Parathyroid adenoma (tissue), 2 donors: Measurements from ENCODE around the gene FGF8.

Experiments
- H2AFZ ChIP-seq: fragments of 300-600 bp; sonication (generic); one replicate; pipeline ENCODE4 v1.7.0; 2017; ENCODE audit warnings: antibody characterized with exemption, mild to moderate bottlenecking
- H3K27ac ChIP-seq: fragments of 300-600 bp; sonication (generic); one replicate; pipeline ENCODE4 v1.7.0; 2017
- H3K27me3 ChIP-seq: fragments of 300-600 bp; sonication (generic); one replicate; pipeline ENCODE4 v1.7.0; 2017; ENCODE audit warnings: low read length; ENCODE audit not compliant: control insufficient read depth, insufficient read depth
- H3K36me3 ChIP-seq: fragments of 300-600 bp; sonication (generic); one replicate; pipeline ENCODE4 v1.7.0; 2017; ENCODE audit warnings: low read length; ENCODE audit not compliant: control insufficient read depth, insufficient read depth
- H3K4me1 ChIP-seq: fragments of 300-600 bp; sonication (generic); one replicate; pipeline ENCODE4 v1.7.0; 2017; ENCODE audit warnings: control low read depth
- H3K4me2 ChIP-seq: fragments of 300-600 bp; sonication (generic); one replicate; pipeline ENCODE4 v1.7.0; 2017; ENCODE audit warnings: low read length
- H3K4me3 ChIP-seq: fragments of 300-600 bp; sonication (generic); one replicate; pipeline ENCODE4 v1.7.0; 2017; ENCODE audit warnings: low read depth, low read length
- H3K79me2 ChIP-seq: fragments of 300-600 bp; sonication (generic); one replicate; pipeline ENCODE4 v1.7.0; 2017; ENCODE audit warnings: control low read depth
- H3K9ac ChIP-seq: fragments of 300-600 bp; sonication (generic); one replicate; pipeline ENCODE4 v1.7.0; 2017; ENCODE audit warnings: mild to moderate bottlenecking
- H3K9me3 ChIP-seq: fragments of 300-600 bp; sonication (generic); one replicate; pipeline ENCODE4 v1.7.0; 2017; ENCODE audit warnings: low read length; ENCODE audit not compliant: control insufficient read depth
- CTCF ChIP-seq: fragments of 300-600 bp; sonication (generic); IDR thresholded peaks from one replicate; pipeline ENCODE4 v1.7.0; 2017; ENCODE audit warnings: antibody characterized with exemption, mild to moderate bottlenecking
- donor health status: primary hyperparathyroidism.

The FGF8 gene

DNA sequence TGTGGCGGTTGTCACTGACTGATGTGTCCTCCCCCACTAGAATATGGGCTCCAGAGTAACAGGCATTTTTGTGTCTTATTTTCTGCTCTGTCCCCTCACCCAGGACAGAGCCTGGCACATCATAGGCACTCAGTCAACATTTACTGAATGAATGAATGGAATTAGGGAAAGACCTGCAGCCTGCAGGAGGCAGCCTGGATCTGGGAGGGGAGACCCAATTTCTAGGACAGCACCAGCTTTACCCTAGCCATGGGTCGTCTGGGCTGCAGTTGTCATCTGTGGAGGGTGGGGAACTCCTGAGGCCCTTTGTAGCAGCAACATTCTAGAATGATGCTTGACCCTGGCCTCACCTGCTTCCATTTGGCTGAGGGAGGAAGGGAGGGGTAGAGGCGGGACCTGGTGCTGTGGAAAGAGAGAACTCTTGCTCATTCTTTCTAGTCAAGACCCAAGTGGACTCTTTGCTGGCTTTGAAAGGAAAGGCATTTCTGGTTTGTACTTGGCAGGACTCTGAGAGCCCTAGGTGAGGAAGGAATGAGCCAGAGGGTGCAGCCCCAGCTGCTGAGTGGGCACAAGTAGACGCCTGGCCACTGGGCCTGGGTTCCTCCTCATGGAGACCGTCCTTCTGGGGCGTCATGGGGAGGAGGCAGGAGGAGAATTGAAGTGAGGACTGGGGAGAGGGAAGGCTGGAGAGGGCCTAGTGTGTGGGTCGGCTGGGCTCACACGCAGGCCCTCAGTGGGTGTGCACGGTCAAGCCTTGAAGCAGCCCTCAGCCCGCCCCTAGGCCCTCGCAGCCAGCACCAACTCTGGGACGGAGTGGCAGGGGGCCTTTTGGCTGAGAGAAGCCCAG lies 8.9 kb downstream of the FGF8 start:
- no peaks in the 10 kb centered on the region for H3K9me3 ChIP-seq
- no peak overlapping the region for H3K9ac ChIP-seq
- no peak overlapping the region for H2AFZ ChIP-seq
- no peak for TF ChIP-seq CTCF
- H3K27ac ChIP-seq, result no peak overlapping the region
- H3K27me3 ChIP-seq, result no peaks in the 10 kb centered on the region
- H3K79me2 ChIP-seq, result no peaks in the 10 kb centered on the region
- H3K4me3 ChIP-seq, result no peak overlapping the region
- H3K4me1 ChIP-seq, result no peaks in the 10 kb centered on the region
- H3K4me2 ChIP-seq, result no peak overlapping the region
- no peaks in the 10 kb centered on the region for H3K36me3 ChIP-seq

DNA sequence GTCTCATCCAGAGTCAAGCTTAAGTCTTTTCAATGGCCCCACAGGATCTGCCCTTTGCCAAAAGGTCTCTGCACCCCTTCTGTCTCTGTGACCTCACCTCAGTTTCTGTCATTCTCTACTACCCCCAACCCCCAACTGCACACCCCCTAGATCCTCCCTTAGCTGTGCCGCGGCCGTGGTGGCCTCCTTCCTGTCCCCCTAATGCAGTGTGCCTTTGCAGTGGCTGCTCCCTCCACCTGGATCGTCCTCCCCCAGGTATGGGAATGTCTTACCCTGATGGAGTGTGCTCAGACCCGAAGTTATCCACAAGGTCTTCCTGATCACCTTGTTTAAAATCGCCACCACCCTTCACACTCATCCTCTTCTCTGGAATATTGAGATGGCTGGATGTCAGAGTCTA lies 9.6 kb downstream of the FGF8 start:
- Histone ChIP-seq H3K4me2 (no peak overlapping the region), H2AFZ (no peak overlapping the region), H3K27ac (no peak overlapping the region), H3K9me3 (no peaks in the 10 kb centered on the region), H3K36me3 (no peaks in the 10 kb centered on the region), H3K4me3 (no peak overlapping the region), H3K4me1 (no peaks in the 10 kb centered on the region), H3K79me2 (no peaks in the 10 kb centered on the region), H3K9ac (no peak overlapping the region), H3K27me3 (no peaks in the 10 kb centered on the region)
- no peak for TF ChIP-seq CTCF

DNA sequence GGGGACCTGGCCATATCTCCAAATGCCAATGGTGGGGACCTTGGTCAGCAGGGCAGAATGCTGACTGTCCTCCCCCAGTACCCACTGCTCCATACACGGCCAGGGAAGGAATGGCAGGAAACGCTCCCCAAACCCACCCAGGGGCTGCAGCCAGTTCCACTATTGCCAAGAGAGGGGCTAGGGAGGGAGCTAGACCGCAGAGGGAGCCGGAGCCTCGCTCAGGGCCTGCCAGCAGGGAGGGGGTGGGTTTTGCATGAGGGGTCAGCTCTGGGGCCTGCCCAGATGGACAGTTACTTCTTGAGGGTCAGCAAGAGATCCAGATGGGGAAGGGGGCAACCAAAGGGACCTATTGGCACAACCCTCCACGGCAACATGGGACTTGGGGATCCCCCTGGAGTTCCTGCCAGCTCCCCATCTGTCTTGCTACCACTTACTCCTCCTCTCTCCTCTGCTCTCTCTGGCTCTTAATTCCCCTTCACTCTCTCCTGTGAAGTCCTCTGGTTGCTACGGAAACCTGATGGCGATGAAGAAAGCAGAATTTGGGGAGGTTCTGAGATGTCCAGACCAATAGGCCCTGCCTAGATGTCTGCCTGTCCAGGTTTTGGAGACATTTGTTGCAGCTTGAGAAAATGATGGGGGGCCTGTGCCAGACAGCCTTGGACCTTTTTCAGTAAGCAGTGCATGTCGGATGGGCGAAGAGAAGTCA lies 12.6 kb downstream of the FGF8 start:
- Histone ChIP-seq H3K27me3 (no peaks in the 10 kb centered on the region), H3K9ac (no peak overlapping the region), H3K4me3 (no peak overlapping the region), H3K4me1 (peaks cover 5% of the 10 kb centered on the region), H3K36me3 (no peaks in the 10 kb centered on the region), H2AFZ (no peak overlapping the region), H3K79me2 (no peaks in the 10 kb centered on the region), H3K27ac (no peak overlapping the region), H3K9me3 (no peaks in the 10 kb centered on the region), H3K4me2 (no peak overlapping the region)
- TF ChIP-seq CTCF, result no peak

- H3K4me3 ChIP-seq, result no peak overlapping the region
- H3K4me2 ChIP-seq, result no peak overlapping the region
- H3K36me3 ChIP-seq, result no peaks in the 10 kb centered on the region
- H3K9me3 ChIP-seq, result no peaks in the 10 kb centered on the region
- H3K79me2 ChIP-seq, result no peaks in the 10 kb centered on the region
- H3K27me3 ChIP-seq, result no peaks in the 10 kb centered on the region
- no peak overlapping the region for H2AFZ ChIP-seq
- TF ChIP-seq CTCF, result no peak
- H3K4me1 ChIP-seq, result peaks cover 5% of the 10 kb centered on the region
- no peak overlapping the region for H3K9ac ChIP-seq
- no peak overlapping the region for H3K27ac ChIP-seq
Observed at GRCh38 chr10:101762736-101763135, 13.2 kb downstream of the FGF8 start.
